HEK293T (cell line): ENCODE measurements around the gene STXBP6.

Source experiments
- ARNT ChIP-seq: fragments of 450-650 bp; IDR thresholded peaks from 2 replicates; pipeline ENCODE4 v1.6.1; 2017; ENCODE audit warnings: mild to moderate bottlenecking
- BHLHE40 ChIP-seq: fragments of 450-650 bp; IDR thresholded peaks from 2 replicates; pipeline ENCODE4 v1.6.1; 2016; ENCODE audit warnings: mild to moderate bottlenecking, moderate library complexity, borderline replicate concordance
- SP1 ChIP-seq: fragments of 450-650 bp; IDR thresholded peaks from 2 replicates; pipeline ENCODE4 v1.6.1; 2017
- SUZ12 ChIP-seq: fragments of 450-650 bp; IDR thresholded peaks from 2 replicates; pipeline ENCODE4 v1.6.1; 2016; ENCODE audit warnings: mild to moderate bottlenecking

DNA sequence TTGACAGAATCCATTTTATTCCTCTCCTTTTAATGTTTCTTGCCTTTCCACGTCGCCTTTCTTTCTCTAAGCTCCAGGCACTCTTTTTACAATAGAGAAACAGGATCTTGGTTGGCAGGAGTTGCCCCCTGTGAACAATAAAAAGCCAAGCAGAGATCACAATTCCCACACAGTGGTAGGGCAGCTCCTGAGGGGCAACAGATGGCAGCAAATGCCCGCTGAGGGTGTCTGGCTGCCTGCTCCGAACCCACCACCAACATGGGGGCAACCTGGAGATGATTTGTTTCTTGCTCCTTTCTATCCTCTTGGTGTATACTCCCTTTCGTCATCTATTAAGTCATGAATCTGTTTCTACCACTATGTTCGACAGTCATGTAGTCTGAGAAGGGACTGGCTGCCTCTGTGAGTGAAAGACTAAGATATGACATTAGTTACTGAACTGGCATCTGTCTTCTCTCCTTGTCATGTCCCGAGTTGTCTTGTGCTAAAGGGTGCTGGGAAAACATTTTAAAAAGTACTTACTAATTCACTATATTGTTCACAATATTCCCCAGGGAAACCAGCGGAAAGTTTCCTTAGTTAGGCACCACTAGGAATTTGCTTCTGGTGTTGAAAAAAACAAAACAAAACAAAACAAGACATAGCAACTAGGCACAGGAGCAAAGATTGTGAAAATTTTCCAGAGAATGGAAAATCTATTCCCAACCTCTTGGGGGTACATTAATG is 170.1 kb downstream of the STXBP6 start:
- no peak for TF ChIP-seq SP1
- no peak for TF ChIP-seq BHLHE40
- no peak for TF ChIP-seq SUZ12
- TF ChIP-seq ARNT = no peak
